Testis (tissue), 2 donors: ENCODE data around the gene ZBTB7B.

Source experiments
- CTCF ChIP-seq, 3 experiments: fragments of 450-650 bp in 2 of 3; fragments of 200-600 bp in 1 of 3; sonication (generic) in 1 of 3; IDR thresholded peaks; one replicate each; pipeline ENCODE4 v1.5.1; 2016 to 2019; ENCODE audit warnings: antibody characterized with exemption in 3 of 3, mild to moderate bottlenecking in 2 of 3, moderate library complexity in 1 of 3
- POLR2A ChIP-seq: fragments of 450-650 bp; IDR thresholded peaks from one replicate; pipeline ENCODE4 v1.6.1; 2017; ENCODE audit warnings: antibody characterized with exemption, mild to moderate bottlenecking, moderate library complexity

- TF ChIP-seq CTCF (IDR thresholded peaks at IDR 0.05) (no peak), POLR2A (no peak)
These were observed 51.0 kb downstream of the ZBTB7B start for GRCh38 chr1:155053531-155054105.
